Skeletal muscle tissue (tissue), 1 donor: Measurements from ENCODE around the gene NEUROD1. TPM values are rescaled to one million over a fixed set of nuclear protein-coding genes. Genes with fewer than 3 reads are reported as not detected.

Experiments used
- total RNA-seq: library from RNA; depleted of rRNA; stranded (reverse); fragments of >200 nt; gene quantifications from one replicate; pipeline ENCODE4 v1.2.3, GENCODE V29; 2014

The NEUROD1 gene
- total RNA-seq, 1 donor from 2014 or later: not detected

Other genes with a start within 250 kb of the NEUROD1 start
- 19.3 TPM for gene ITGA4, start 223.1 kb downstream of the NEUROD1 start, total RNA-seq
- not detected for gene CERKL, start 23.4 kb downstream of the NEUROD1 start, total RNA-seq
- gene ITPRID2, start 211.2 kb upstream of the NEUROD1 start, total RNA-seq: 43.3 TPM